ENCODE data around the gene PPP2R2B. TPM values are rescaled to one million over a fixed set of nuclear protein-coding genes. Genes with fewer than 3 reads are reported as not detected.

Gene PPP2R2B
- total RNA-seq, 6 experiments from 2014 or later = 0.15 to 0.77 (median 0.27) TPM

DNA sequence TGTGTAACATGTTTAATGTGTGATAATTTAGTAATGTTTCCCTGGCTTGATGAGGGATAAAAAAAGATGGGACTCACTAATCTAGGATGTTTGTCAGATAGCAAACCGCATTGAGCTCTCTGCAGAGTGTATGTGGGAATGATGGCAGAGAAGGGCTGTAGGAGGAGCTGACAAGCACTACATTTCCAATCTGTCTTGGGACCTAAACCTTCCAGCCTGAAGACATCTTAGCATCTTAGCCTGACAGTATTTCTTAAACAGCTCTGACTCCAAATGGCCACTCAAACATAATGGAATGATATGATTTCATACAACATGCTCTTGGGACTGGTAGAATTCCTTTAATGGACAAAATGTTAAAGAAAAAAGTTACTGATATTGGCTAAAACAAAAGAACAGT, 116.7 kb downstream of the PPP2R2B start:
- Histone ChIP-seq H3K36me3 (no peaks in the 10 kb centered on the region), H3K4me3 (no peak overlapping the region), H3K4me1 (peaks cover 0 to 13% (median 0%) of the 10 kb centered on the region in 4 donors), H3K27me3 (no peaks in the 10 kb centered on the region), H3K27ac (no peak overlapping the region), H3K9me3 (no peaks in the 10 kb centered on the region)
- no peak for TF ChIP-seq POLR2A (IDR thresholded peaks at IDR 0.05)
- no peak for TF ChIP-seq CTCF (IDR thresholded peaks at IDR 0.05)
- intact Hi-C loops (cut with DNase I) = no loop called here
- DNase-seq (no peak), ATAC-seq (no peak)
- WGBS (ENCODE audit: insufficient coverage, low coverage, low lambda C conversion rate, missing lambda C conversion rate) = 55% methylated on average over 1 of the region's 1 CpG

DNA sequence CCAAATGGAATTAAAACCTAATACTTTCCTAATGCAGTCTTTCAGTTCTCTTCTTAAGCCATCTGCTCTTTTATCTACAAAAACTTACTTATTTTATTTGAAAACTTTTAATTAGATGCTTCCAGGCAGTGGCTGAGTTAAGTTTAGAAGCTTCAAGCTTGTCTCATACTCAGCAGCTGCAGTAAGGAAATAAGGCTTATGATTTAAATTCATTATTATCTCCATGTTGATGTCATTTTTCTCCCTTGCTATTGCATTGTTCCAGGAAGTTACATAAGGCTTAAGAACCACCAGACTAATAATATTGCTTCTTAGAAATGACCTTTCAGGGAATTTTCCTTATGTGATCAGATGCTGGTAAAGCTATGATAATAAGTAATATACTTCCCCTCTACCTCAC, 119.6 kb downstream of the PPP2R2B start:
- Histone ChIP-seq H3K27me3 (no peaks in the 10 kb centered on the region), H3K4me3 (no peak overlapping the region), H3K36me3 (no peaks in the 10 kb centered on the region), H3K4me1 (peaks cover 0 to 13% (median 0%) of the 10 kb centered on the region in 4 donors), H3K27ac (no peak overlapping the region), H3K9me3 (no peaks in the 10 kb centered on the region)
- intact Hi-C loops (cut with DNase I) = no loop called here
- DNase-seq (no peak), ATAC-seq (no peak)
- TF ChIP-seq POLR2A (IDR thresholded peaks at IDR 0.05) (no peak), CTCF (IDR thresholded peaks at IDR 0.05) (no peak)

DNA sequence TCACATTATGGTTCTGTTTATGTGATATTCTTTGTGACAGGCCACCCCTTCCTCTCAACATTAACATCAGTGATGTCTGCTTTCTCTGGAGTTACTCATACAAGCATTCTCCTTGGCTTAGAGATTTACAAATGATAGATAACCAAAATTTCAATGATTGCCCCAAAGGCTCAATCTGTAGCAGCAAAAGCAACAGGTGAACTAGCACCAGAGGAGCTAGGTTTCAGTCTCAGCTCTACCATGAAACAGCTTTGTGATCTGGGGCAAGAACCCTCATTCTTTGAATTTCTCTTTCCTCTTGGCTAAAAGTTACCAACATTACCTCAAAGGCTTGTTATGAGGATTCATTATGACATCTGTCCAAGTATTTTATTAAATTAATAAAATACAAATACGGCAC, 120.5 kb downstream of the PPP2R2B start:
- Histone ChIP-seq H3K4me1 (peaks cover 0 to 8% (median 0%) of the 10 kb centered on the region in 4 donors), H3K27me3 (no peaks in the 10 kb centered on the region), H3K4me3 (no peak overlapping the region), H3K36me3 (no peaks in the 10 kb centered on the region), H3K9me3 (no peaks in the 10 kb centered on the region), H3K27ac (no peak overlapping the region)
- TF ChIP-seq CTCF (IDR thresholded peaks at IDR 0.05) (no peak), POLR2A (IDR thresholded peaks at IDR 0.05) (no peak)
- intact Hi-C loops (cut with DNase I) = no loop called here
- no peak for DNase-seq
- no peak for ATAC-seq
- 67% methylated on average over 1 of the region's 1 CpG for WGBS (ENCODE audit: insufficient coverage, low coverage, low lambda C conversion rate, missing lambda C conversion rate)

GRCh38 chr5:146756546-146756945, 122.0 kb downstream of the PPP2R2B start:
- H3K4me3 ChIP-seq = no peak overlapping the region
- no peak for TF ChIP-seq POLR2A (IDR thresholded peaks at IDR 0.05)
- no peak for TF ChIP-seq CTCF (IDR thresholded peaks at IDR 0.05)
- H3K4me1 ChIP-seq = peaks cover 0 to 17% (median 0%) of the 10 kb centered on the region in 4 donors
- H3K27ac ChIP-seq = no peak overlapping the region
- DNase-seq (no peak), ATAC-seq (no peak)
- no peaks in the 10 kb centered on the region for H3K9me3 ChIP-seq
- intact Hi-C loops (cut with DNase I) = no loop called here
- 38% methylated on average over 1 of the region's 1 CpG for WGBS (ENCODE audit: insufficient coverage, low coverage, low lambda C conversion rate, missing lambda C conversion rate)
- no peaks in the 10 kb centered on the region for H3K36me3 ChIP-seq
- H3K27me3 ChIP-seq = no peaks in the 10 kb centered on the region

DNA sequence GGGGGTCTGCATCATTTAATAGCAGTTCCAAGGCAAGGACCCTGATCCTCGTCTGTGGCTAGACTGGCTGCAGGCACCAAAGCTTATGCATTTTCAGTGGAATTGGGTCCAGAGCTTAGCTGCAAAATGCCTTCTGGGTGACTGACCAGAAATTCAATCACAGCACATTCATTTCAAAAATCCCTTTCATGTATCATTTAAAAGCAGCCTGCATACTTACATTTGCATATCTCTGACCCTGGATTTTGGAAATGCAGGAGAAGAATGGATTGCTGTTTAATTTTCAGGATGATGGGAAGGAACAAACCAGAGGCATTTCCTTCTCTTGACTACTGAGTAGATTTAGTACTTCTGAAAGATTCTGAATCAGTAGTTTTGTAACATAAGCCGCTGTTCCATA, 122.8 kb downstream of the PPP2R2B start:
- WGBS (ENCODE audit: insufficient coverage, low coverage, low lambda C conversion rate, missing lambda C conversion rate) = 58% methylated on average over 2 of the region's 2 CpGs
- H3K4me3 ChIP-seq = no peak overlapping the region
- peaks cover 0 to 24% (median 0%) of the 10 kb centered on the region in 4 donors for H3K4me1 ChIP-seq
- no peak for DNase-seq
- ATAC-seq = no peak
- no peaks in the 10 kb centered on the region for H3K9me3 ChIP-seq
- intact Hi-C loops (cut with DNase I) = no loop called here
- H3K27me3 ChIP-seq = no peaks in the 10 kb centered on the region
- no peaks in the 10 kb centered on the region for H3K36me3 ChIP-seq
- H3K27ac ChIP-seq = no peak overlapping the region
- TF ChIP-seq POLR2A (IDR thresholded peaks at IDR 0.05) = no peak
- TF ChIP-seq CTCF (IDR thresholded peaks at IDR 0.05) = no peak
